ENCODE measurements around the gene CCNDBP1.
A peak's percentile ranks its signal among the peaks of the same experiment; 100 is the strongest.
"Not testable (repeated sequence)": the region's sequence is repeated elsewhere in the genome, so short reads cannot be mapped to it uniquely, and the experiment has no call there.

Gene CCNDBP1

GRCh38 chr15:43218908-43219706, 33.9 kb downstream of the CCNDBP1 start:
- no peak for DNase-seq

DNA sequence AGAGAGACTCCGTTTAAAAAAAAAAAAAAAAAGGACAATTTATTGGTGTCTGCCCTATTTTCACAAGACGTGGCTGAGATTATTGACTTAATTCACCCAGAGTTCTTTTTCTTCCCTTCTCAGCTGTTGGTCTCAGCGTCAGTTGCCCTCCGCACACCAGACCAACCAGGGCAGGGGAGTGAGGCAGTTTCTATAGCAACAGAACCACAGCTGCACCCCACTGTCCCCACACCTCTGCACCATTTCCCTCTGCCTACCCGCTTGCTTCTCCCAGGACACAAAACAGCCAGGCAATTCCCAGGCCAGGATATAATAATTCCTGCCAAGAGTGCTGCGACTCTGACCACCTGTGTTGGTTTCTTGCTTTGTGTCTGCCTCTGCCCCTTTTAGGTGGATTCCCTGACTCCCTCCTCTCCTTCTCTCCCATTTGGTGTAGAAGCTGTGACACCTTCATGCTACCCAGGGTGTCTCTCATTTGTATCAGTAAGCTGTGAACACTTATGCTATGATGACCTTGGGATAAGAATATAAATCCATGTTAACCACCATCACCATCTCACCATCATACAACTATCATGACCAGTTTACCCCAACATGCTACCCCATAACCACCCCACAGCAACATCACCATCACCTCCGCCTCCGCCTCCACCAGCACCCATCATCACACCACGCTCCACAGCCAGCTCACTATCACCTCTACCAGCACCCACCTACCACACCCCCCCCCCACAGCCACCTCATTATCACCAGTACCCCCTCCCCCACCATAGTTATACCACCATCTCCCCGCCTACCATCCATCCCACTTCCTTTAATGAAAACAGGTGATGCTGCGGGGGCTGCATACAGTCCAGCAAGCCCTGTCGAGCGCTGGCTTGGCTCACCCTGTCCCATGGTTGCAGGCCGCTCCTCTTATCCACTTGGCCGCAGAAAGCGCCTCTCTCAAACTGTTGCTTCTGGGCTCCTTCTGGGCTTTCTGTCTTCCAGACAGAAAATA, 35.0 kb downstream of the CCNDBP1 start:
- DNase-seq = no peak

GRCh38 chr15:43220991-43221403, 35.8 kb downstream of the CCNDBP1 start, which contains the start of gene EPB42:
Gene EPB42, minus strand, starts transcription at chr15:43221018. Its CDS starts 193 bp downstream, at chr15:43220825.
- no peak for DNase-seq

- DNase-seq = no peak
Measured at GRCh38 chr15:43221422-43221821, 36.2 kb downstream of the CCNDBP1 start.

DNA sequence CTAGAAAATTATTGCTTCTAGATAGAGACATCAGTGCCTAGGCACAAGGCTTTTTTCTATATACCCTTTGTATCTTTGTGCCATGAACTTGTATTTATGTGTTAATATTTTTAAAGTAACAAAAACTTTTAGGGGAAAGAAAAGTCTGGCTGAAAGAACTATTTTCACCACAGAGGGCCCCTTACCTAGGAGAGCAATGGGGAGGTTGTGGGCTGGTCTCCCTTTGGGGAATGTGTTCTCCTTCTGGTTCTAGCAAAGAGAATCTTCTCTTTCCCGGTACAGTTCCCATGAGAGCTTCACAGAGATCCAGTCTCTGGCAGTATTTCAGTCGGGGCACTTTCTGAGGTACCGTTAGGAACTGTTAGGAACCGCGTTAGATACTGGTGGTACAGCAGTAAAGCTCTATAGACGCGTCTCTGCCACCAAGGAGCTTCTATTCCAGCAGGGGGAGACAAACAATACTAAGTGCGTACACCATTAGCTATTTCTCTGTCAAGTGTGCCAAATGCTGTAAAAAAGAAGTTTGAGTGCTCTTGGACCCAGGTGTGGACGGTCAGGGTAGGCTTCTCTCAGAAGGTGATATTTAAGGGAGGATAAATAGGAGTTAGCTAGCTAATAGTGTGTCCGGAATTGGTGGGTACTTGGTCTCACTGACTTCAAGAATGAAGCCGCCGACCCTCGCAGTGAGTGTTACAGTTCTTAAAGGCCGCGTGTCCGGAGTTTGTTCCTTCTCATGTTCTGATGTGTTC, 40.2 kb downstream of the CCNDBP1 start:
- DNase-seq = peak; percentile 54 to 66

DNA sequence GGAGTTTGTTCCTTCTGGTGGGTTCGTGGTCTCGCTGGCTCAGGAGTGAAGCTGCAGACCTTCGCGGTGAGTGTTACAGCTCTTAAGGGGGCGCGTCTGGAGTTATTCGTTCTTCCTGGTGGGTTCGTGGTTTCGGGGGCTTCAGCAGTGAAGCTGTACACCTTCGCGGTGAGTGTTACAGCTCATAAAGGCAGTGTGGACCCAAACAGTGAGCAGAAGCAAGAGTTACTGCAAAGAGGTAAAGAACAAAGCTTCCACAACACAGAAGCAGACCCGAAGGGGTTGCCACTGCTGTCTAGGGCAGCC, 40.7 kb downstream of the CCNDBP1 start:
- not testable (repeated sequence) for DNase-seq

GRCh38 chr15:43226436-43227305, 41.5 kb downstream of the CCNDBP1 start:
- no peak for DNase-seq

DNA sequence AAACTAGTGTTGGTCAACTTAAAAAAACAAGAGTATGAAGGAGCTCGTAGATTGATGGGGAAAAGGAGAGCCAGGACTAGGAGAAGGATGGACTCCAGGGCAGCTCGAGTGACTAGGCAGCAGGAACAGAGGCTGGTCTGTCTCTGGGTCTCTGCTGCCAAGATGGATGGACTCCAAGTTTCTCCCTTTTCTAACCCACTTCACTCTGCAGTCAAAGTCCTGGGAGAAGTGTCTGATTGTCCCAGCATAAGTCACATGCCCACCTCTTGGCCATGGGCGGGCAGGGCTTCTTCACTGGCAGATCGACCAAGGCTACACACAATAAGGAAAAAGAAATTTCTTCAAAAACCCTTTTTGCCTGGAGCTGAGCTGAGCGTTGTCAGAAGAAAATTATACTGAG, 44.8 kb downstream of the CCNDBP1 start:
- no peak for DNase-seq

DNA sequence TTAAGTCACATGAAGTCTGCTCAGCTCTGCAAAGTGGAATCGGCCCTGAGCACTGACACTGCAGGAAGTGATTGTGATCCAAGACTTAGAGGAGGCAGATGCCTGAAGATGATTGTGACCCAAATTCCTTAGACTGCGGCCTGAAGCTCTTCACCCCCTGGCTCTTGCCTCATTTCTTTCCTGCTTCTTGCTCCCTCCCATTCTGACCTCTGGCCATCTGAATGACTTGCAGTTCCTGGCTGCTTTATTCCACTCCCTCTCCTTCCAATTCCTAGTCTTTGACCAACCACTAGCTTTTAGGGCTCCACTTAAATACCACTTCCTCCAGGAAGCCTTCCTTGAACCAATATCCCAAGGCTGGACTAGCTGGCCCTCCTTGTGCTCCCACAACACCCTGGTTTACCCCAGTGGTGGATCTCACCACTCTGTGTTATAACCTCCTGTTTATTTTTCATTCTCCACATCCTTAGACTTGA, 45.5 kb downstream of the CCNDBP1 start:
- no peak for DNase-seq

- no peak for DNase-seq
Measured at GRCh38 chr15:43232289-43232874, 47.2 kb downstream of the CCNDBP1 start.

GRCh38 chr15:43235536-43235935, 50.3 kb downstream of the CCNDBP1 start:
- DNase-seq = no peak

DNA sequence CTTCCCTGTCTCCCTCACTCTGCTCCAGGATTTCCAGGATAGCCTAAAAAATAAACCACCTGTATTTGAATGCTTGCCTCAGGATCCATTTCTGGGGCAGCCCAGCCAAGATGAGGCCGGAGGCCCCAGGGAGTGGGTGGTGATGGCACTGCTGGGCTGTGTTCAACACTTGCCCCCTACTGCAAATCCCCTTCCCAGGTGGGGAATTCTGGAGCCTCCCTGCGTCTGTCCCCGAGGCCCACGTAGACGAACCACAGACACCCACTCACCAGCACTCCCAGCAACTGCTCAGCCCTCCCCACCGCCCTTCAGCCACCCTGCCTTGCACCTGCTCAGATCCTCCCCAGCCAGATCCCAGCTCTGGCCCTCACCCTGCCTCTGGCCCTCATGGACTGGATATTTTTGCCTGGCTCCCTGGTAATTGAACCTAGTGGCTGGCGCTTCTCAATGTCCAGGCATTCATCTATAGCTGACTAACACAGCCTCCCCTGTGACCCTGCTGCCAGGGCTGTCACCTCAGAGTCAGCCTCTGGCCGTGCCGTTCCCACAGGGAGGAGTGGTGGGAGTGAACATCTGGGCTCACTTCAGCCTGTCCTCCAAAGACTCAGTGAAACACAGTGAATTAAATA, 52.8 kb downstream of the CCNDBP1 start:
- no peak for DNase-seq

DNA sequence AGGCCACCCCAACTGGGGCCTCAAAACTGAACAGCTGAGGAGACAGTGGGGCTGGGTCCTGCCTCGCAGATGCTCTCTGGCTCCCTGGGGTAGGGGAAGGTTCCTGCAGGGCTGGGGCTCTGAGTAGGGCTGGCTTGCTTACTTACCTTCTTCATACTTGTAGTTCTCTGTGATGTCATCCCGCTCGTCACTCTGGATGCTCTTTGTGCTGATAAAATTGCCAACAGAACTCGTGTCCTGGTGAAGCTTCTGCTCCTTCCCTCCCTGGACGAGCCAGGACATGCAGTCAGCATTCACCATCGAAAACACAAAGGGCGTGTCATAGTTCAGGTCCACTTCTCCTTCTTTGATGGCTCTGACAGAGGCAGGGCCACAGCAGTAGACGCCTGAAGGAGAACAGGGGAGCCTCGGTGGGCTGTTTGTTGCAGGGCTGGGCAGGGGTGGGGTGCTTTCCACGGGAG, 53.5 kb downstream of the CCNDBP1 start:
- no peak for DNase-seq

- DNase-seq = no peak
Measured at GRCh38 chr15:43239732-43240491, 54.7 kb downstream of the CCNDBP1 start.

- no peak for DNase-seq
Measured at GRCh38 chr15:43241100-43241499, 55.9 kb downstream of the CCNDBP1 start.

GRCh38 chr15:43242616-43243015, 57.4 kb downstream of the CCNDBP1 start:
- no peak for DNase-seq

GRCh38 chr15:43243020-43243645, 57.9 kb downstream of the CCNDBP1 start:
- no peak for DNase-seq

DNA sequence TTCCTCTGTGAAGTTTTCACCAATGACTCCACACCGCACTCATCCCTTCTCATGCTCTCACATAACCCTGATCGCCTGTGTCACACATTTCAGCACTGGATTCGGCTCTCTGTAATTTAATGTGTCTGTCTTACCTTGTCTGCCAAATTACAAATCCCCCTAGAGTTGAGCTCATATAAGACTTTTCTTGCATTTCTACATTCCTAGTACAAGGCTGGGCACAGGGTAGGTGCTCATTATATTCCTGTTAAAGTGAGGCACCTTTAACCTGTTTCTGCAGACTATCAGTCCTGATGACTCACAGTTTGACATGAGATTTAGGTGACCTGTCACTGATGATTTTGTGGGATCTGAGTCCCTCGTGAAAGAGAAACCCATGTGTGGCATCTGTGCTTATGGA, 58.9 kb downstream of the CCNDBP1 start:
- no peak for DNase-seq

- DNase-seq = no peak
Measured at GRCh38 chr15:43246261-43246774, 61.1 kb downstream of the CCNDBP1 start.

Measured in CD4-positive, alpha-beta T cell treated with Interleukin-4 for 1 hour (primary cell).